GM18511 (cell line): ENCODE results near the gene GLI2.

Experiments
- ATAC-seq: cut with Tn5 transposase; IDR thresholded peaks from one replicate; pipeline ENCODE4 v1.9.1; 2021; ENCODE audit warnings: mild to moderate bottlenecking, moderate library complexity; ENCODE audit not compliant: unreplicated experiment

Gene GLI2

GRCh38 chr2:120768112-120769048, 32.7 kb downstream of the GLI2 start:
- ATAC-seq: no peak

DNA sequence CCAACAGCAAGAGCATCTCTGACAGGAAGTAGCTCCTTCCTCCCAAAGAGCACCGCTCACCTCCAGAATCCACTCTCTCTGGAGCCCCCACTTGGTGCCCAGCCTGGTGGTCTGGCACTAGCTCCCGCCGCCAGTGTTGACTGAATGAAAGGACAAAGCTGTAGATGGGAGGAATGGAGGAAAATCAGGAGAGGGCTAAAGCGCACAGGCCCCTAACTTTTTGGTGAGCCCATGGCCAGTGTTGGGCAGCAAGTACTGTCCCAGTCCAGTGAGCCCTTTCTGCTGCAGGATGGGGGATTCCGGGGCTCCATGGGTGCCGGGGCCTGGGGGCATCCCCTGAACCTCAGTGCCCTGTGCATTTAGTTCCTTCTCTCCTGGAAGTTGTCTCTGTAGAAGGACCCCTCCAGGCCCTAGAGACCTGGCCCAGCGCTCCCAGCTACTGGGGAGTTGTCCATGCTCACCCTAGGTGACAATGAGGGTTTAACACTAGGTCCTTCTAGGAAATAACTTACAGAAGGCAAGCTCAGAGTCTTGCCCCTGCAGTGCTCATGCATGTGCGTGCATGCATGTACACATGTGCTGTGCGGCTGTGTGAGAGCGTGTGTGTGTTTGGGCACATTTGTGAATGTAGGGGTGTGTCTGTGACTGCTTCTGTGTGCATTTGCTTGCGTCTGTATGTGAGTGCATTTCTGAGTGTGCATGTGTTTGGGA, 33.6 kb downstream of the GLI2 start:
- no peak for ATAC-seq

DNA sequence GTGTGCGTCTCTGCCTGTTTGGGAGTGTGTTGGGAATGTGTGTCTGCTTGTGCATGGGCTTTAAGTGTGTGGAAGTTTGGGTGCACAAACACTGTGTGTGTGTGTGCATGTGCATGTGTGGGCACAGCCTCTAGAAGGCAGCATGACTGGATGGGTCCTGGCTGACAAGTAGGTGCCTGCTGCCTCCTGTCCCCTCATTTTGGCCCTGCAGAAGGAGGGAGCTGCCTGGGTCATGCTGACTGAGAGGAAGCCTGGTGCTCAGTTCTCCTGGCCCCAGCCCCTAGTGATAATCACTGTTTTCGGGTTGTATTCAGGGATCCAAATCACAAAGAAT, 34.1 kb downstream of the GLI2 start:
- no peak for ATAC-seq

- no peak for ATAC-seq
Measured at GRCh38 chr2:120770176-120770575, 34.5 kb downstream of the GLI2 start.

- no peak for ATAC-seq
Measured at GRCh38 chr2:120770641-120771040, 35.0 kb downstream of the GLI2 start.

DNA sequence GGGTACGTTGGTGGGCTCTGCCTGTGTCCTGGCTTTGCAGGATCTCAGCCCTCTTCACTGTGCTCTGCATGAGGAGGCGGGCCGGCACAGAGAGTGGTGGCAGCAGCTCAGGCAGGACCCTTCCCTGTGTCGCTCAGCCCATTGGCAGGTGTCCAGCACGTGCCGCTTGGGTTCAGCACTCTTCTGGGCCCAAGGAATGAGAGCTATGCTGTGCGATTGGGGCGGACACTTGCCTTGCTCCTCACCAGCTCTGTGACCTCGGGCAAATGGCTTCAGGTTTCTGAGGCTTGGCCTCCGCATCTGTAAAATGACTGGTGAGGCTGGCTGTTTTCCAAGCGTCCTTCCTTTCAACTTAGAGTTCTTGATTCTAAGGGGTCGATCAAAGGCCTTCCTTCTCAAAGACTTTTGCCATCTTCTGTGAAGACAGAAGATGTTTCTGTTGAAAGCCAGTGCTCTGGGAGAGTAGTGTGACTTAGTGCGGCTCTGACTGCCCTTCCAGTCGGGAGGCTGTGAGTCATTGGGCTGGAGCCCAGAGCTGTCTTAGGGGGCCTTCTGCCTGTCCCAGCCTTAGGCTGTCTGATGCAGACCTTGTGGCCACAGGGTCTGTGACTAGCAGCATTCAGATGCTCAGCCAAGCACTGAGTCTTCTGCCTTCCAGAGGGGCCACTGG, 35.6 kb downstream of the GLI2 start:
- ATAC-seq: no peak

GRCh38 chr2:120771781-120772208, 36.1 kb downstream of the GLI2 start:
- ATAC-seq: no peak

- no peak for ATAC-seq
Measured at GRCh38 chr2:120772261-120772660, 36.6 kb downstream of the GLI2 start.

DNA sequence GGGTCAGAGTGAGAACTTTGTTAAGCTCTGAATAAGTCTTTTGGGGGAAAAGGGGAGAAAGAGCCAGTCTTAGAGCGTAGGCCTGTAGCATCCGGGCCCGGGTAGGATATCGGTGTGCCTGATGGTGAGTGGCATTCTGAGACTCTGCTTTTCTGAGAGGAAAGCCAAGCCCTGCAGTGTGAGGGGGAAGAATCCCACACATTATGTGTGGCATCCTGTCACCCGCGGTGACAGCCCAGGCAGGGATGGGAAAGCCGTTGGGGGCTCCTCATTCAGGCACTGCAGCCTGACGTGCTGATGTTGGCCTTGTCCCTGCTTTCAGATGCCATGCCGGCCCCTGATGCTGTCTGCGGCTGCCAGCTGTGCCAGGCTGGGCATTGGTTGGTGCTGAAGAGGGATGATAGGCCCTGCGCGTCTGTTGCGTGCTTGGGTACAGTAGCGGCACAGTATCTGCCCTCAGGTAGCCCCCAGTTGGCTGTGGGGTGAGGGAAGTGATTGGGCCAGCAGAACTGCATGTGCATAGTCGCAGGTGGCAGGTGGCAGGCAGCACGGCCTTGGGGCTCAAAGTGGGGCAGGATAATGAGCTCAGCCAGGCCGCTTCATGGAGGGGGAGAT, 37.6 kb downstream of the GLI2 start:
- ATAC-seq: no peak

GRCh38 chr2:120774557-120775160, 39.0 kb downstream of the GLI2 start:
- no peak for ATAC-seq

DNA sequence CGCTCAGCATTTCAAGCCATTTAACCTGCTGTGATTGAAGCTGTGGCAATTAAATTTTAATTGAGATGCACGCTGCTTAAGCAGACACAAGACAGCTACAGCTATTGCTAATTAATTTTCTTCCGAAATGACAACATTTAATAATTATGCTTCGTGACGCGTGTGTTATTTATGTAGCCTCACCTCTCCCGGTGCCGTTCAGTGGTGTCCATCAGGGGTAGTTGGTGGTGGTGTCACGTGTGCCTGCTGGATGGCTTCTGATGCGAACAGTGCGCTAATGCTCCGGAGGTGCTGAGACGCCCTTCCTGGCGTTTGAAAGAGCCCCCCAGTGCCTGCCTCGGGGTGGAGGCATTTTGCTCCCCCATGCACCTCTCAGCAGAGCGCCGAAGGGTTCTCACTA, 39.5 kb downstream of the GLI2 start:
- no peak for ATAC-seq

- no peak for ATAC-seq
Measured at GRCh38 chr2:120775801-120776589, 40.3 kb downstream of the GLI2 start.

DNA sequence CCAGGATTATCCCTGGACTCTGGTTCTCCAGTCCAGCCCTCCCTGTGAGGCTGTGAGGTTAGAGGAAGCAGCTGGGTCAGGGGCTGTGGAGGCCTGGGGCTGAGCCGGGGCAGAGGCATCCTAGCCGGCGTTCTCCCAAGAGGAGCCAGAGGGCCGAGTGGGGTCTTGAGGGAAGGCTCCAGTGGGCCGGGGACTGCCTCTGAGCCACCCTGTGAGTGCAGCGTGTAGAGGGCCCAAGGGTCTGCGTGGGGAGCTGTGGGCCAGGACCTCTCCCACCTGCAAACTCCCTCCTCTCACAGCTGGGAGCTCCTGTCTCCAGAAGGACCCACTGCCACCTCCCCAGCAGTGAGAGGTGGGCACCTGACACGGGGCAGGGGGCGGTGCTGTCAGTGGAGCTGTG, 41.0 kb downstream of the GLI2 start:
- ATAC-seq: no peak

GRCh38 chr2:120777170-120777751, 41.6 kb downstream of the GLI2 start:
- no peak for ATAC-seq

DNA sequence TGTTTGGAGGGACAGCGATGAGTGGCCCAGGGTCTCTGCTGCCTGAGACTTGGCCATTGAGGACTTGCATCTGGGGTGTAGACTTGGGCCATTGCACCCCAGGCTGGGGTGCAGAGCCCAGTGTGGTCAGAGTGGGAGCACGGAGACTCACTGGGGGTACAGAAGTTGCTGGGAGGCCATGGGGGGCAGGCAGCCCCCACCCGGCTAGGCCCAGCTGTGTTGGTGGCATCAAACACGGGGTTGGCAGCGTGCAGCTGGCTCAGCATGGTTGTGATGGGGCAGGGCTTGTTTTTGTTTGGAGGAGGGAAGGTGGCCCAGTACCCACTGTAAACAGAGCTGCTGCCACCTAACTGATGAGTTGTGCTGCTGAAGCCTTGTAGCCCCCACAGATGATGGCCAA, 42.1 kb downstream of the GLI2 start:
- ATAC-seq: no peak

- no peak for ATAC-seq
Measured at GRCh38 chr2:120778244-120778643, 42.6 kb downstream of the GLI2 start.

DNA sequence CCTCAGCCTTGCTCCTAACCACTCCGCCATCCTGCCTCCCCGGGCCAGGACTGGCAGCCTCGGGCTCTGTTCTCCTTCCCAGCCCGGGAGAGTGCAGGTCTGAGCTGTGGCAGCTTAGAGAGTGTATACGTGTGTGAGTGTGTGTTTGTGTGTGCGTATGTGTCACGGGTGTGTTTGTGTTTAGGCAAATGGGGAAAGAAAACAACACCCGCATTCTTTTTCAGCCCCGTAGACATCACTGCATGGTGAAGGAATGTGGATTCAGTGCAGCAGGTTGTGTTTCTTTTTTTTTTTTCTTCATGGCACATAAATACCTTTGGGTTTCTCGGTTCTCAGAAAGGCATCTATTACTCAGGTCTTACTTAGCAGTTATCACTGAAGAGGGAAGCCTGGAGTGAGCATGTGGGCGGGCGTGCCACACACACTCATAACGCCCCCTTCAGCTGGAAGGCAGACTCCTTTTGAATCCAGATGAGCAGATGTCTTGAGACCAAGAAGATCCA, 44.2 kb downstream of the GLI2 start:
- no peak for ATAC-seq

DNA sequence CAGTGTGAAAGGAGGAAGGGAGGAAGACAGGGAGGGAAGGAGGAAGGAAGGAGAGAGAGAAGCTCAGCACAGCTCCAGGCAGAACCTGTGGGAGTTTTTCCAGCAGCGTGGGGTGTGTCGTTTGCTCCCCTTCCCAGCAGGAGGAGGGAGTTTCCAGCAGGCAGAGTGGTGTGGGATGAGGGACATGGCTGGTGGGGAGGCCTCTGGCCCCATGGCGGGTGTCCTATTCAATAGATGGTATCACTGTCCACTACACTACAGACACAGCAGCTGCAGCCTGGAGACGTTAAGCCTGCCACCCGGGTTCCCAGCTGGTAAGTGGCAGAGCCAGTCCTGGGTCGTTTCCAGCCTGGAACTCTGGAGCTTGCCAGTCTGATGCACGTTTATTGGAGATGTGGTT, 44.7 kb downstream of the GLI2 start:
- no peak for ATAC-seq

GRCh38 chr2:120783371-120783791, 47.7 kb downstream of the GLI2 start:
- ATAC-seq: no peak
